Muscle layer of colon (tissue), 2 donors: Measurements from ENCODE around the gene BMP2.

Source experiments
- H3K27ac ChIP-seq: one replicate; pipeline ENCODE4 v1.7.0; 2013; ENCODE audit warnings: low read depth, mild to moderate bottlenecking, low read length, moderate library complexity
- H3K27me3 ChIP-seq, 2 donors: one replicate each; pipeline ENCODE4 v1.7.0; 2013; ENCODE audit warnings: low read length in 2 of 2, mild to moderate bottlenecking in 2 of 2; ENCODE audit not compliant: insufficient read depth in 2 of 2, control insufficient read depth in 1 of 2
- H3K36me3 ChIP-seq: one replicate; pipeline ENCODE4 v1.7.0; 2013; ENCODE audit warnings: mild to moderate bottlenecking, low read length; ENCODE audit not compliant: insufficient read depth
- H3K4me1 ChIP-seq: one replicate; pipeline ENCODE4 v1.7.0; 2013; ENCODE audit warnings: mild to moderate bottlenecking, low read length; ENCODE audit not compliant: insufficient read depth
- H3K4me3 ChIP-seq, 2 donors: one replicate each; pipeline ENCODE4 v1.7.0; 2013; ENCODE audit warnings: low read length in 2 of 2, low read depth in 1 of 2, mild to moderate bottlenecking in 1 of 2, moderate library complexity in 1 of 2
- H3K9ac ChIP-seq: one replicate; pipeline ENCODE4 v1.7.0; 2013; ENCODE audit warnings: low read length
- H3K9me3 ChIP-seq: one replicate; pipeline ENCODE4 v1.7.0; 2013; ENCODE audit warnings: mild to moderate bottlenecking, low read length
- donor health status: abdominal sarcoma.
- donor health status: Adenocarcinoma of cecum.

BMP2 gene

DNA sequence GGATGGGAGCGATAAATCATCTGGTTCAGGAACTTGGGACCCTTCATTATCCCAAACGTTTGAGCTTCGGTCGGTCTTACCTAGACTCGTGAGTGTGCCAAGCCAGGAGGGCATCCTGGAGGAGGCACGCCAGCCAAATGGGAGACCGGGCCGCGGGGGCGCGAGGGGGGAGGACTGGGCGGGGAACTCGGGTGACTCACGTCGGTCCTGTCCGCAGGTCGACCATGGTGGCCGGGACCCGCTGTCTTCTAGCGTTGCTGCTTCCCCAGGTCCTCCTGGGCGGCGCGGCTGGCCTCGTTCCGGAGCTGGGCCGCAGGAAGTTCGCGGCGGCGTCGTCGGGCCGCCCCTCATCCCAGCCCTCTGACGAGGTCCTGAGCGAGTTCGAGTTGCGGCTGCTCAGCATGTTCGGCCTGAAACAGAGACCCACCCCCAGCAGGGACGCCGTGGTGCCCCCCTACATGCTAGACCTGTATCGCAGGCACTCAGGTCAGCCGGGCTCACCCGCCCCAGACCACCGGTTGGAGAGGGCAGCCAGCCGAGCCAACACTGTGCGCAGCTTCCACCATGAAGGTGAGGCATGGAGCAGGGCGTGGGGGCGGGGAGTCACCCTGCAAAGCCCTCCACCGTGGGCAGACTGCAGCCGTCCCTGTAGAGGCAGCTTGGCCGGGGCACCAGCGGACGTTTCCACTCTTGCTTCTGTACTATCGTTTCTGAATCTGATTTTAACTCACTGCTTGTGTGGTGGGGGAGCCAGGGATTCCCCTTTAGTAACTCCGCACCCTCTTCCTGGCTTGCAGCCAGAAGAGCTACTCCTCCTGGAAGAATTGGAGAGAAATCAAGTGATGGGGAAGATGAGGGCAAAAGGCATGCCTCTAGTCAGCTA lies 2.7 kb downstream of the BMP2 start:
- no peak overlapping the region for H3K9ac ChIP-seq

DNA sequence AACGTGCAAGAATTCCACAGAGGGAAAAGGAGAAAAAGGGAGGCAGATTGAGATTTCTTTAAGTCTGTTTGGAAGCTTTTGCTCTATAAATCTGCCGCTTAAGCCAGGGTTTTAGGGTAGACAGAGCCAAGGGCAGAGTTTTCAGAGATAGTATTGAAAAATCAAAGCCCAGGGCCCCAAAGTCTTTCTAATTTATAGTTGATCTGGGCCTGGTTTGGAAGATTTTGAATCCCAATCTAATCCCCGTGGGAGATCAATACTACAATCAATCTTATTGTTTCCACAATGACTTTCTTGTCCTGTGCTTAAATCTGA lies 3.3 kb downstream of the BMP2 start:
- peaks cover 5 to 18% of the 10 kb centered on the region in 2 donors for H3K27me3 ChIP-seq
- H3K9ac ChIP-seq: no peak overlapping the region
- no peaks in the 10 kb centered on the region for H3K36me3 ChIP-seq
- H3K4me3 ChIP-seq: peak overlapping the region in 1 of 2 donors; percentile 54
- H3K27ac ChIP-seq: no peak overlapping the region
- peaks cover 15% of the 10 kb centered on the region for H3K4me1 ChIP-seq
- H3K9me3 ChIP-seq: no peaks in the 10 kb centered on the region

More for the DNA sequence above, 2.7 kb downstream of the BMP2 start:
- H3K4me1 ChIP-seq: peaks cover 15% of the 10 kb centered on the region
- H3K27me3 ChIP-seq: peaks cover 5 to 18% of the 10 kb centered on the region in 2 donors
- H3K27ac ChIP-seq: no peak overlapping the region
- no peaks in the 10 kb centered on the region for H3K36me3 ChIP-seq
- no peaks in the 10 kb centered on the region for H3K9me3 ChIP-seq
- peak overlapping the region; percentile 5 to 54 for H3K4me3 ChIP-seq

DNA sequence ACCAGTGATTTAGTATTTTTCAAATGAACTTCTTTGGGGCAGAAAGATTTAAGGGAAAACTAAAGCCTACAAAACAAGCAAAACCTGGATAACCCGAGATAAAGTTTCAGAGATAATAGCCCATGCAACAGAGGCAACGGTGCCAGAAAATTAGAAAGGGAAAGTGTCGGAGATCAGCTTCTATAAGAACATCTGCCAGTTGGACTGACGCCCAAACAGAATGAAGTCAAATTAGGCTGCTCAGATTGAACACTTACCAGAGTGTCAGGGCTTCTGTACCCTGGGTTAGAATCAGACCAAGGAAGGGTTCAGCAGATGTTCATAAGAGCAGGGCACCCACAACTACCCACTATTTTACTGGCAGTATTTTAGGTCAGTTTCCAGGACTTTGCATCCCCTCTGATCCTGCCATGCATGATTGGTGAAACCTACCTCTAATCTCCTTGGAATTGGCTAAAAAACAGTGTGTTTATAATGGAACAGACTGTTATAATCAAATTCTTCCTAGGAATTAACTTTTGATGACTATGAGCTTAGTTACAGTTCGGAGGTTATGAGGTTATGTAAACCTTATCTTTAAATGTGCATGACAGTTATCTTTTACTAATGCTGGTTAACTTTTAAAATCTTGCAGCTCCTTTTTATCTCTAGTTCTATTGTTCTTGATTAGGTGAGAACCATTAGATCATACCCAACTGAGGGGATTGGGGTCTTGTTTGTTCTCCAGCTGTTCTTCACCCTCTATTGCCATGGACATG lies 13.1 kb downstream of the BMP2 start:
- Histone ChIP-seq H3K27me3 (no peaks in the 10 kb centered on the region), H3K27ac (no peak overlapping the region), H3K4me3 (no peak overlapping the region), H3K9me3 (no peaks in the 10 kb centered on the region), H3K4me1 (peaks cover 25% of the 10 kb centered on the region), H3K36me3 (peaks cover 4% of the 10 kb centered on the region), H3K9ac (no peak overlapping the region)

DNA sequence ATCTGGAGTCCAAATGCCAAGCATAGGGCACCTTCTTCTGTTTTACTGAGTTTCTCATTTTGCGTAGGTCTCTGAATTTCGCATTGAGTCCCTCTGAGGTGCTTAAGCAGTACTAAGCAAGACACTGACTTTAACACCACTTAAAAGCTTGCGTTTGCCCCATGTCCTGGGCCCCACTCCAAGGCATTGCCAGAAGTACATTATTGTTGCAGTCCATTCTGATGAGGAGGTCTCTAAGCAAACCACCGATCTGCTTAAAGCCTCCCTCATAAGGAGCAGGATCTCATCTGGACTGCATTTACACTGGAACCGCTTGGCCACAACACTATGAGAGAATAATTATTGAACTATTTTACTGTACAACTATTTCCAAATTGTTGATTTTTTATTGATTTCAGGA lies 16.3 kb downstream of the BMP2 start:
- H3K27ac ChIP-seq: peak overlapping the region; percentile 16
- H3K9me3 ChIP-seq: no peaks in the 10 kb centered on the region
- no peaks in the 10 kb centered on the region for H3K36me3 ChIP-seq
- no peaks in the 10 kb centered on the region for H3K27me3 ChIP-seq
- H3K9ac ChIP-seq: no peak overlapping the region
- no peak overlapping the region for H3K4me3 ChIP-seq
- peaks cover 25% of the 10 kb centered on the region for H3K4me1 ChIP-seq

DNA sequence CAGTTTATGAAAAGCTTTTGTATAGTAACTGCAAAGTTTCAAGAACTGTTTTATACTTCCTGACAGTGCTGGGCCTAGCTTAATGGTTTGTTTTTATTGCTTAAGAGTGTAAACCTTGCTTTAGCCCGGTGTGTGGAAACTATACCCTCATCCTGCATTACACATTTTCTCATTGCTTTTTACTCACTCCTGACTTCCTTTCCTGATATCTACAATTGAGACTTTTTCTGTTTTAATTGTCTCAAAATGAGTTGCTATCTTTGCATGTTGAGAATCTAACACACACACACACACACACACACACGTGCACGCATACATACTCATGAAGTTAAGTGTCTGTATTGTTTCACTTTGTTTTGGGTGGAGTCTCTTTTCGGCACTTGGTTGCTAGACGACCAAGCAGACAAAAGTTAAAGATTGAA lies 16.7 kb downstream of the BMP2 start:
- Histone ChIP-seq H3K27ac (peak overlapping the region; percentile 16), H3K9ac (no peak overlapping the region), H3K4me1 (peaks cover 25% of the 10 kb centered on the region), H3K36me3 (no peaks in the 10 kb centered on the region), H3K4me3 (no peak overlapping the region), H3K27me3 (no peaks in the 10 kb centered on the region), H3K9me3 (no peaks in the 10 kb centered on the region)

DNA sequence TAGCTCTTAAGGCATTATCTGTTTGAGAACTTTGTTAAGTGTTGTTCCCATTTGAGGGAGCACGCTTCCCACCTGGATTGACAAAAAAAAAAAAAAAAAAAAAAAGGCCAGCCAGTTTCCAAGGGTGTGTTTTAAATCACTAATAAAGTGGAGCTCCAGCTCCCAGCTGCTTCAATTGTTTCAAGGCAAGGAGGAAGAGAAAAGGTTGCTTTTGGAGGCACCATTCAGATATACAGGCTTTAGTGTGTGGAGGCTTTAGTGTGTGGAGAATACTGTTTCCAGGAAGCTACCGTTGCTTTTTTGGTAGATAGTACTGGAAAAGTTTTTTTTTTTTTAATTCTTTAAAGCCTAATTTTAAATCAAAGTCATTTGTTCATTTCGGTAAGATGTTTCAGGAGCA lies 17.3 kb downstream of the BMP2 start:
- no peak overlapping the region for H3K27ac ChIP-seq
- H3K27me3 ChIP-seq: no peaks in the 10 kb centered on the region
- H3K4me1 ChIP-seq: peaks cover 25% of the 10 kb centered on the region
- H3K4me3 ChIP-seq: no peak overlapping the region
- H3K36me3 ChIP-seq: no peaks in the 10 kb centered on the region
- H3K9ac ChIP-seq: no peak overlapping the region
- H3K9me3 ChIP-seq: no peaks in the 10 kb centered on the region

DNA sequence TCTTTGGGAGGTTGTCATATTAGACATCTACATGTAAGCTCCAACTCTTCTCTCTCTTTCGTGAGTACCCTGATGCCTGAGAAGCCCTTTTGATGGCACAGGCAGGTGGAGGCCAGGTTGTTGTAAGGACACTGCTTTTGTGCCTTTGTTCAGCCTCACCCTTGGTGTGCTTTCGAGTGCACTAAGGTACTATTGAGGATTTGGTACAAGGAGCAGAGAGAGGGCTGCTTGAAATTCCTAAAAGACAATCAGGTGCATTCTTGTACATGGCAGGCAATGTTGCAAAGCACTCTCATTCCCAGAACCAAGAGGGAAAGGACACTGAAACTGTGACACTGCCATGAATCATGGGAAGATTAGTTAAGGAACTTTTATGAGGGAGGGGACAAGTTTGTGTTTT lies 19.1 kb downstream of the BMP2 start:
- Histone ChIP-seq H3K9ac (no peak overlapping the region), H3K4me1 (peaks cover 25% of the 10 kb centered on the region), H3K27ac (no peak overlapping the region), H3K36me3 (no peaks in the 10 kb centered on the region), H3K9me3 (no peaks in the 10 kb centered on the region), H3K27me3 (no peaks in the 10 kb centered on the region), H3K4me3 (no peak overlapping the region)

DNA sequence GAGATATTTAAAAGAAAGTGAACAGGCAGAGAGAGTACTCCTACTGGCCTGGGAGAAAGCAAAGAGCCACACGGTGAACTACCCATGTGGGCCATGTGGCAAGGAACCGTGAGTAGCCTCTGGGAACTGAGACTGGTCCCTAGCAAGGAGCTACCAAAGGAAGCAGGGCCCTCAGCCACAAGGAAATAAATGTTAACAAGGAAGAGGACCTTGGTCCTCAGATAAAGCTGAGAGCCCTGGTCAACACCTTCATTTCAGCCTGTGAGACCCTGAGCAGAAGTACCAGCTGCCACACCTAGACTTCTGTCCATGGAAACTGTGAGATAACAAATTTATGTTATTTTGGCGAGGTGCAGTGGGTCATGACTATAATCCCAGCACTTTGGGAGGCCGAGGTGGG lies 25.3 kb downstream of the BMP2 start:
- Histone ChIP-seq H3K9ac (no peak overlapping the region), H3K4me1 (no peaks in the 10 kb centered on the region), H3K9me3 (no peaks in the 10 kb centered on the region), H3K4me3 (no peak overlapping the region), H3K27me3 (no peaks in the 10 kb centered on the region), H3K27ac (no peak overlapping the region), H3K36me3 (no peaks in the 10 kb centered on the region)

DNA sequence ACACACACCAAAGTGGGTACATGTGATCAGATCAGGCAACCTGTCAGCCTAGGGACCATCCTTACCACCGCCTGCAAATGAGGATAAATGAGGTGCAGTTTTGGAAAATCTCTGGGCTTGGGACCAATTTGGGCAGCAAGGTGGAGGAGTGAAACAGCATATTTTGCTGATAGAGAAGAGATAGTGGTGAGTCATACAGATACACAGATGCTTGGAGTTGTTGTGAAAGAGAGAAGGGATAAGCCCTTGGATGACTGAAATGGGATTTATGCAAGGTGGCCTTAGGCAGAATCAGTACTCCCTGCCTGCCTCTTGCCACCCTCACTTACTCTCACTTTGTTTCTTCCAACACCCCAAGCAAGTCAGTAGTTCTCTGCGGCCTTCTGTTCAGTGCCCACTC lies 34.7 kb downstream of the BMP2 start:
- Histone ChIP-seq H3K9me3 (no peaks in the 10 kb centered on the region), H3K27ac (no peak overlapping the region), H3K4me1 (no peaks in the 10 kb centered on the region), H3K27me3 (no peaks in the 10 kb centered on the region), H3K36me3 (no peaks in the 10 kb centered on the region), H3K4me3 (no peak overlapping the region), H3K9ac (no peak overlapping the region)

DNA sequence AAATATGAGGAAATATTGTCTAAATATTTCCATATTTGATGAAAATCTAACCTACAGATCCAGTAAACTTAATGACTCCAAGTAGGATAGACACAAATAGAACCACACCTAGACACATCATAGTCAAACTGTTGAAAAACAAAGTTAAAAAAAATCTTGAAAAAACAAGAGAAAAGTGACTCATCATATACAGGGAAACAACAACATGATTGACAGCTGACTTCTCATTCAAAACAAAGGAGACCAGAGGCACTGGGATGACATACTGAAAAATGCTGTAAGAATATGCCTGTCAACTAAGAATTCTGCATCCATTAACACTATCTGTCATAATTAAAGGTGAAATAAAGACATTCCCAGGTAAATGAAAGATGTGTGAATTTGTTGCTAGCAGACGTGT lies 38.8 kb downstream of the BMP2 start:
- Histone ChIP-seq H3K27ac (no peak overlapping the region), H3K4me1 (no peaks in the 10 kb centered on the region), H3K9me3 (no peaks in the 10 kb centered on the region), H3K4me3 (no peak overlapping the region), H3K36me3 (no peaks in the 10 kb centered on the region), H3K27me3 (no peaks in the 10 kb centered on the region), H3K9ac (no peak overlapping the region)

DNA sequence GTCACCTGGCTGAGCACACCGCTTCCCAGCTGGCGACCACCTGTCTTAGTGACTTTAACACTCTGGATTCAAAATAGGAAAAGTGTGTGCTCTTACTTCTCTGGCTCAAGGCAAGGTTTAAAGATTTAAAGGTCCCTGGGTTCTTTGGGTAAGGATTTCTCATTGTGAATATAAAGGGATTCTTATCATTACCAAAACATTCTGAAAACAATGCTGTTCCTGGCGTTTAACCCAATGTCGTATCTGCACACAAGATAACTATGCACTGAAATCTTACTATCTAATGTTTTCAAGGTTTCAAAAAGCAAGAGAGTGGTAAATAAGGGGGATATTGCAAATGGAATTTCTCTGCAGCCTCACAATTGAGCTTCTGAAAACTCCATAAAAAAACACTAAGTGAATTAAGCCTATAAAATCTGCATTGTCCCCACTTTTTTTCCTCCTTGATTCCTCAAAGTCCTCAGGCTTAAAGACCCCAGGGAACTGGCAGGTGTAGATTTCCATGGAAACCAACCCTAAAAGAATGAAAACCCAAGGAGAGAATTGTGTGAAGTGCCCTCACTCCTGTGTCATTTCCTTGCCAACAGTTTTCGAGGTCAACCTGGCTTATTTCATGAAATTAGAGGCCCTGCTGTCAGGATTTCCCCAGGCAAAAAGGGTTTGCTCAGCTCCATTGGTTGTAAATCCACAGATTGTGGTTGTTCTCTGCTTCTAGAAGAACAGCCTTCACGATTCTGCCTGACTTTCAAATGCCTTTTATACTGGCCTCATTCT lies 44.0 kb downstream of the BMP2 start:
- no peaks in the 10 kb centered on the region for H3K4me1 ChIP-seq

More for the DNA sequence above, 44.0 kb downstream of the BMP2 start:
- no peaks in the 10 kb centered on the region for H3K36me3 ChIP-seq
- no peaks in the 10 kb centered on the region for H3K27me3 ChIP-seq
- no peak overlapping the region for H3K27ac ChIP-seq
- H3K9ac ChIP-seq: no peak overlapping the region
- no peaks in the 10 kb centered on the region for H3K9me3 ChIP-seq
- H3K4me3 ChIP-seq: no peak overlapping the region
